Measurements from ENCODE around the gene TMED10.
"Not testable (repeated sequence)": the region's sequence is repeated elsewhere in the genome, so short reads cannot be mapped to it uniquely, and the experiment has no call there.

GRCh38 chr14:75150637-75151036, 25.8 kb downstream of the TMED10 start:
- not testable (repeated sequence) for TF ChIP-seq EZH2 (IDR thresholded peaks at IDR 0.05; ENCODE audit: borderline replicate concordance, insufficient read depth, low read length, poor library complexity, severe bottlenecking); CTCF (IDR thresholded peaks at IDR 0.05; ENCODE audit: poor library complexity, severe bottlenecking); EP300 (conservative IDR thresholded peaks at IDR 0.05; ENCODE audit: poor library complexity, severe bottlenecking); TAF1 (IDR thresholded peaks at IDR 0.05; ENCODE audit: low read depth)
